HG03045 (cell line): Measurements from ENCODE around the gene TSHZ3.

ENCODE experiments used
- ATAC-seq: cut with Tn5 transposase; IDR thresholded peaks from one replicate; pipeline ENCODE4 v1.9.1; 2021; ENCODE audit warnings: mild to moderate bottlenecking, moderate library complexity; ENCODE audit not compliant: unreplicated experiment

The TSHZ3 gene

GRCh38 chr19:31337008-31337914 is 12.0 kb downstream of the TSHZ3 start:
- no peak for ATAC-seq

GRCh38 chr19:31335716-31336115 is 13.5 kb downstream of the TSHZ3 start:
- no peak for ATAC-seq

DNA sequence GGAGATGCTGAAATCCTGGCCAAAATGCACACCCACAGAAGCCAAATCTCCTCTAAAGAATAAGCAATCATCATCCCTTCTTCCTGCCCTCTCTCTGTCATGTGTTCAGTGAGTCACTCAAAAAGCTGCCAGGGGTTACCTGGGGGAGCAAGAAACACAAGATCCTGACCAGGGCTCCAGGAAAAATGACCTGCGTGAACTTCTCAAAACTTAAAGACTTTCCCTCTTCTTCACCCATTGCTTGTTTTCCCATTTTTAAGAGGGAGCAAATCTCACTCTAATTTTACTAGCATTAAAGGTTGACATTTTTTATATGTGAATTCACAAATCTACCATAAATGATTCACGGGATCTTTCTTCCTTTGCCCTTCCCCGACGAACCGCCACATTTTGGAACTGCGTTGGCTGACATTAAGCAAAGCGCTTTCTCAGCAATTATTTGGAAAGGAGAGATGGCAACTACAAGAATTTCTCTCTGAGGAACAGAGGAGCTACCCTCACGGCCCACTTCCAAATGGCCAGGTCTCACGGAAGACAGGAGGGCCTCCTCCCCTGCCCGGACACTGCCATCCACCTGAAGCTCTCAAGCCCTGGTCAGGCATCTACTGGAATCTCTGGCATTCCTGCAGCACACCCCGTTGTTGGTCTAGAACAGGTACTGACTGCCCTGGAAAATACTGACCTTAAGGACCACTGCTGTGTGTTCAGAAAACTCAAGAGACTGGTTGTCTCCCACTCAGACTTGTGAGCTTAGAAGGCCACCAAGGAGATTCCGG is 14.2 kb downstream of the TSHZ3 start:
- no peak for ATAC-seq

GRCh38 chr19:31334101-31334848 is 15.0 kb downstream of the TSHZ3 start:
- no peak for ATAC-seq

DNA sequence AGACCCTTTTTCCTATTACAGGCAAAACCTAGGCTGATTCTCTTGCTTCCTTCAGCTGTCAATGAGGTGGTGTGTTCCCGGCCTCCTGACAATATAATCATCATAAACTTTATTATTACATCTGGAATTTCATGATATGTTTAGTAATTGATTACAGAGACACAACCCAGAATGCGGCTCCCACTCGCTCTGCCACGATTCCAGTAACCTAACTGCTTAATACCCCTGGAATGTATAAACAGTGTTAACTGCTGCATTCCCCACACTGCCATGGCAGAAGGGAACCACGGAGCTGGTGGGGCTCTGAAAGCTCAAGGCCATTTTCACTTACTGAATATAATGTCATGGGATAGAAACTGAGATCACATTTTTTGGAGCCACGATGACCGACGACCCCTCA is 17.1 kb downstream of the TSHZ3 start:
- ATAC-seq, result no peak

DNA sequence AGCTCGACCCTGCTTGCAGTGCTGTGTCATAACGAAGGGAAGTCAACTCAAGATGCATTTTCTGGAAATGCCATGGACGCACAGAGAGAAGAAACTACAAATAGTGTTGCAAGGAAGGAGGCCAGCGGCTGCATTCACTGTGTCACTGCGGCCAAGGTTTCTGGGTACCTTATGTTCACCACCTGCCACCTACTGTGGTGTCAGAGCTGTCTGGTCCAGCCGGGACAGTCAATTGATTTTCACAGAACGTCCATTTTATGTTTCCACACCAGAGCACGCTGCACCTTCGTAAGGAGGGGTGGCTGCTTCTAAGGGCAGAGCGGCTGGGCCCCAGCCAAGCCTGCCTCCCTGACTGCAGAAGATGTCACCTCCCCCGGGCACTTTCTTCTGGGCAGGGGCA is 17.7 kb downstream of the TSHZ3 start:
- no peak for ATAC-seq

DNA sequence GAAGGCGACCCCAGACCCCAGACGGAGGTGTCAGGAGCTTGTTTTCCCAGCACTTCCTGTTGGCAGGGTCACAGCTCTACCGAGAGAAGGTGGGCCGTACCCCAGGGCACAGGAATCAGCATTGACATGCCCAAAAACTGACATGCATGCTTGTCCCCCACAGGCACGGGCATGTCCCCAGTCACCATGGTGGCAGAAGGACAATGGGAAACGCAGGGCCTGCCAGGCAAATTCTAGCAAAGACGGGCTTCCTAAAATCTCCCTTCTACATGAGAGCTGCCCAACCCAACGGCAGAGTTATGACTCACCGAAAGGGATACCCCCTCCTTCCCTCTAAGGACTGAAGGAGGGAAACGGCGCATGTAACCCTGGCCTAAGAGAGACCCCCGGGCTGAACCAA is 18.5 kb downstream of the TSHZ3 start:
- no peak for ATAC-seq

DNA sequence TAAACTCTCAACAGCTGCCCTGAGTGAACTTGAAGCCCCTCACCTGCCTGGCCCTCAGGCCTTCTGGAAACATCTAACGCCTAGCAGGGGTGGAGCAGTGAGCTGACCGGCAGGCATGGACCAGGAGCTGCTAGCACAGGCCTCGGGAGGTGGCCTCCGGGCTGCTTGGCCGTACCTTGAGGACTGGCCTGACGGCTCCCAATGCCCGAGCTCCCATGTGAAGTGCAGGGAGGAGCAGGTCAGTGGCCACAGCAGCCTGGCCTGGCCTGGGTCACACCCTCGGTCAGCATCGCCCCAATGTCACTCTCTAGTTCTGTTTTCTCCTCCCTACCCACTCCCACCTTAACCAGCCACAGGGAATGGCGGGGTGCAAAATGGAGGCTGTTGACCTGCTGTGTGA is 19.0 kb downstream of the TSHZ3 start:
- no peak for ATAC-seq

DNA sequence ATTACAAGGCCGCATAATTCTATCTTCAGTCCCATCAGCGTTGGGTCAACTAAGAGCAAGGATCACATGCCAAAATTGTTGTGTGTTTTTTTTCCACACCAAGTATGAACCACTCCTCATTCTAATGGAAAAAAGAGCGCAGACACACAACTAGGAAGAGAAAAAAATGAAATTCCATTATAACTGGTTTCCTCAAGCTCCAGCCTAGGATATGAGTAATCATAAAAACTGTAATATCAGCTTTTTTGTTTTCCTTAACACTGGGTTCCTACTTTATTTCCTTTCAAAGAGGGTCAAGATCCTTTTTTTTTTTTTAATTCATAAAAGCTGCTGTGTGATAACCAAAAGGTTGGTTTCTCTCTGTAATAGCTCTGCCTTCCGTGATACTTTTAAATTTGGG is 19.4 kb downstream of the TSHZ3 start:
- ATAC-seq, result no peak

DNA sequence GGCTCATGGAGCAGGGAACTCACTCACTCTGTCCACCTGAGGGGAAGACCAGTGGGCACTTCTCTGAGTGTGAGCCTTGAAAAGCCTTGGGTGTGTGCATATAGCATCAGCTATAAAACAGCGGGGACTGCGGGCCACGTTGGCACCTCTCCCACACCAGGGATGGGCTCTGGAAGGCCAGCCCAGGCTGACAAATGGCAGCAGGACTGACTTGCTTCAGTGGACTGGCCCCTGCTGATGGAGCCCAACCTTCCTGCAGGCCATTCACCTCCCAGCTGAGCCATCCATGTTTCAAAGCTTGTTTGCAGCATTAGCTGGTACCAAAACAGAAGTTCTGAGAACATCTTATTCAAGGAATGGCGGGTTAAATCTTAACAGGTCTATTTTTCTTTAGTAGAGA is 21.0 kb downstream of the TSHZ3 start:
- no peak for ATAC-seq

- ATAC-seq, result no peak
Observed at GRCh38 chr19:31326329-31327028, 22.8 kb downstream of the TSHZ3 start.

- ATAC-seq, result no peak
Observed at GRCh38 chr19:31325342-31325741, 23.9 kb downstream of the TSHZ3 start.

DNA sequence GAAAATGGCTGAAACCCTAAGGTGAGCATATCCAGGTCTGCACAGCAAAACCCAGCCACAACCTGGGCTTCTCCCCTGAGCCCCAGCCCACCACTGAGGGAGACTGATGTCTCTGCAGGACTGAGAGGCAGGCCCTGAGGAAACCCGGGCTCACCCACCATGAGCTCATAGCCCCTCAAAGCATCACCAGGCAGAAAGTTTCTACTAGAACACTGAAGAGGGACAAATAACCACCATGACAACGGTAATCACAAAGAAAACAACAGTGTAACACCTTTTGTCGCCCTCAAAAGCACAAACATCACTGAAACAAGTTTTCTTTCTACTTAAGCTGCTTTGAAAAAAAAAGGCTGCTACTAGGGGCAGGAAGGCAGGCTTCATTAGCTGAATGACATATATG is 29.8 kb downstream of the TSHZ3 start:
- ATAC-seq, result no peak

- ATAC-seq, result no peak
Observed at GRCh38 chr19:31318790-31319425, 30.3 kb downstream of the TSHZ3 start.

GRCh38 chr19:31317570-31317969 is 31.7 kb downstream of the TSHZ3 start:
- ATAC-seq, result no peak

DNA sequence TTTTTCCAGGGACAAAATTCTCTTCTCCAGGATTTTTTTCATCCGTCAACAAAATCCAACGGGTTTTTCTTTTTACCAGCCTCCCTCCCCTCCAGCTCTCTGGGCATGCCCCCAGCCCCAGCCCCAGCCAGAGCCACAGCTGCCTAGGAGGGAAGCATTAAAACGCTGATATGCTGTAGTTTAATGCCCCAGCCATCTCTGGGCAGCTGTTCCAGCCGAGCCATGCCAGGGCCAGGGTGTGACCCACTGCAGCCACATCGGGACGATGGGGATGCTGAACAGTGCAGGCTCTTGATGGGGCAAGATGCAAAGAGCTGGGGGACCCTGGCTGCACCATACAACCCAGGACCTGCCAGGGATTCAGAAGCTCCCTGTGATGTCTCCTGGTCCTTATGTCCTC is 32.1 kb downstream of the TSHZ3 start:
- no peak for ATAC-seq

DNA sequence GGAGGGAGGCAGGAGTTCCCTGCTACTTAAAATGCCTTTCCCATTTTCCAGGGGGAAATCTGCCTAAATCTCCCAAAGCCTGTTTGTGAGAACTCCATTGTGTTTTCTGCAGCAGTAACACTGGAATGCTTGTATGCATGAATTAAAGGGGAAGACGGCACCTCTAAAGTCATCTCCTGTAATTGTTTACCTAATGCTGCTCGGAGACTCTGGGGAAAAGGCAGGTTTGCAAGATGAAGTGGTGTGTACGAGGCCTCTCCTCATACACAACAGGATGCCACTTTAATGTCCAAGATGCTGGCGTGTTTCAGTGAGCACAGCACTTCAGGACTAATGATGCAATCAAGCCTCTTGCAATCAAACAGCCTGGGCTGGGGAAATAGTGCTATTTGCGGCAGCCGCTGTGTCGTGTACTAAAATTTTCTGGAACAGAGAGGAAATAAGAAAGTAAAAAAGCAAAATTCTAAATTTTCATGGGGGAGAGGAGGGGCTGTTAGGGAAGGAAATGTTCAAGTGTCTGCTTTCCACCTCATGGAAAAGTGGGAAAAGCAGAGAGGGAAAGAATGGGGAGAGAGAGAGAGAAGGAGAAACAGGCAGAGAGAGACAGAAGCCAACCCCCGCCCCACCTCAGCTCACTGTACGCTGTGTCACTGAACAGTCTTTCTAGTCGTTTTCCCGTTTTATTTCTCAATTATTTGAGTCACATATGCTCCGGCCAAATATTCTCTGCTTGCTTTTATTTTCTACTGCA is 32.9 kb downstream of the TSHZ3 start:
- ATAC-seq, result no peak

DNA sequence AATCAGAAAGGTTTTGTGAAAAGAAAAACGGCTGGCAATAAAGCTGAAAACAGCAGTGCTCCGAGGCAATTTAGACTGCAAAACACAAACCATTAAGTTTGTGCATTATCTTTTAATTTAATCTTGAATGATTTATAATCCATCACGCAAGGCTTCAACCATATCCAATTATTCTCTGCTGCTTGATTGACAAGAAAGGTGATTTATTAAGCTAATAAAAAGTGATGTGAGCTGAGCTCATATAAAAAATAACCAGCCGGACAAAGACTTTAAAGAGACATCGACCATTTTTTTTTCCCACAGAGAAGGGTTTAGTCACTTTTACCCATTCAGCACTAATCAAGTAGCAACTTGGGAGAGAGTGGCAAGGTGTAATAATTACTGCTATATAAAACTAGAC is 33.6 kb downstream of the TSHZ3 start:
- no peak for ATAC-seq

DNA sequence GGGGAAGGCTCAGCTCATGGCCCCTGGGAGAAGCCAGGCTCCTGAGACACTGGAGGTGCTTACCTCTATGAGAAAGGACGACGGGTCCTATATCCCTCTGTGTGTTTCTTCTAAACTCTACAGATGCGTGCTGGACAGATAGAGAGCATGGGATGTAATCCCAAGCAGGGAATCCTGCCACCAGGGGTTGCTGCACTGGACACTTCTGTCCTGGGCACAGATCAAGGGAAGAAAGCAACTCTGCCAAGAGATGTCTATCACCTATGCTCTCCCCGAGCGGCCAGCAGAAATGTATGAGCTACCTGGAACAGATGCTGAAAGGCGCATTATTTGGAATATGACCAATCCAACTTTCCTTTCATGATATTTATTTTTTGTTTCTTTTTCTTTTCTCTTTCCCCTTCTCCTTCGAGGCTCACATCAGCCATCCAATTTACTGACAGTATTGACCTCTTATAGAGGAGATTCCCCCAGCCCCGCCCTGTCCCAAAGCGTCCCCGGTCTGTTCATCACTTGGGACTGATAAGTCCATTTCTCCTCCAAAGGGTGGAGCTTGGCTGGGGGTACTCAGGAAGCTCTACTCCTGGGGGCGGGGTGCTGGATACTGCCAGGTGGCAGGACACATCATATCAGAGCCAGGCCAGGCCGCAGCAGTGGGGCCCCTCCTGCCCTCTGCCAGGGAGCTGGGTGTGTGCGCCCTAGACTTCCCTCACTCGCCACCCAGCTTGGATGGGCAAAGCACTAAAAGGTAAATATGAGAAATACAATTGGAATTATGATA is 34.2 kb downstream of the TSHZ3 start:
- no peak for ATAC-seq
